Spinal cord (tissue), 10 donors: ENCODE measurements around the gene RBP3. TPM values are rescaled to one million over a fixed set of nuclear protein-coding genes. Genes with fewer than 3 reads are reported as not detected.

Experiments used
- DNase-seq, 6 donors: peaks; one replicate each; pipeline versions ENCODE4 v3.0.0 to v3.0.0-alpha.2; 2013 to 2015; ENCODE audit warnings: low spot score in 6 of 6, low read depth in 4 of 6
- H3K27ac ChIP-seq: one replicate; pipeline ENCODE4 v1.5.1; 2013; ENCODE audit warnings: low read depth, low read length, control low read depth
- H3K27me3 ChIP-seq: one replicate; pipeline ENCODE4 v1.6.1; 2013; ENCODE audit warnings: low read length; ENCODE audit not compliant: control insufficient read depth, insufficient read depth
- H3K36me3 ChIP-seq: one replicate; pipeline ENCODE4 v1.6.1; 2013; ENCODE audit warnings: low read length; ENCODE audit not compliant: control insufficient read depth, insufficient read depth
- H3K4me1 ChIP-seq: one replicate; pipeline ENCODE4 v1.6.1; 2013; ENCODE audit warnings: low read length; ENCODE audit not compliant: control insufficient read depth, insufficient read depth
- H3K4me3 ChIP-seq: one replicate; pipeline ENCODE4 v1.5.1; 2013; ENCODE audit warnings: low read depth, low read length, control low read depth
- H3K9me3 ChIP-seq: one replicate; pipeline ENCODE4 v1.6.1; 2013; ENCODE audit warnings: low read length; ENCODE audit not compliant: control insufficient read depth, insufficient read depth
- WGBS: methylation state at CpG from one replicate; pipeline ENCODE4 v1.1.5; 2013; ENCODE audit warnings: missing lambda C conversion rate; ENCODE audit not compliant: insufficient coverage; 5-methylcytosine and 5-hydroxymethylcytosine counted together
- polyA plus RNA-seq, 2 donors: library from polyadenylated mRNA; unstranded; fragments of 120-200 nt; gene quantifications; one replicate each; pipeline ENCODE4 v1.2.1, GENCODE V29; 2013; ENCODE audit not compliant: insufficient read length in 2 of 2
- total RNA-seq, 2 donors: library from RNA; depleted of rRNA in 1 of 2; stranded (reverse); fragments of 120-200 nt in 1 of 2; fragments of >200 nt in 1 of 2; gene quantifications; one replicate each; pipeline versions ENCODE4 v1.2.3 to v1.2.4, GENCODE V29; 2013 to 2014
- donor health status: healthy.

RBP3 gene
- total and polyA plus RNA-seq, 4 donors, result 0.29 to 0.41 TPM; not detected in 2

DNA sequence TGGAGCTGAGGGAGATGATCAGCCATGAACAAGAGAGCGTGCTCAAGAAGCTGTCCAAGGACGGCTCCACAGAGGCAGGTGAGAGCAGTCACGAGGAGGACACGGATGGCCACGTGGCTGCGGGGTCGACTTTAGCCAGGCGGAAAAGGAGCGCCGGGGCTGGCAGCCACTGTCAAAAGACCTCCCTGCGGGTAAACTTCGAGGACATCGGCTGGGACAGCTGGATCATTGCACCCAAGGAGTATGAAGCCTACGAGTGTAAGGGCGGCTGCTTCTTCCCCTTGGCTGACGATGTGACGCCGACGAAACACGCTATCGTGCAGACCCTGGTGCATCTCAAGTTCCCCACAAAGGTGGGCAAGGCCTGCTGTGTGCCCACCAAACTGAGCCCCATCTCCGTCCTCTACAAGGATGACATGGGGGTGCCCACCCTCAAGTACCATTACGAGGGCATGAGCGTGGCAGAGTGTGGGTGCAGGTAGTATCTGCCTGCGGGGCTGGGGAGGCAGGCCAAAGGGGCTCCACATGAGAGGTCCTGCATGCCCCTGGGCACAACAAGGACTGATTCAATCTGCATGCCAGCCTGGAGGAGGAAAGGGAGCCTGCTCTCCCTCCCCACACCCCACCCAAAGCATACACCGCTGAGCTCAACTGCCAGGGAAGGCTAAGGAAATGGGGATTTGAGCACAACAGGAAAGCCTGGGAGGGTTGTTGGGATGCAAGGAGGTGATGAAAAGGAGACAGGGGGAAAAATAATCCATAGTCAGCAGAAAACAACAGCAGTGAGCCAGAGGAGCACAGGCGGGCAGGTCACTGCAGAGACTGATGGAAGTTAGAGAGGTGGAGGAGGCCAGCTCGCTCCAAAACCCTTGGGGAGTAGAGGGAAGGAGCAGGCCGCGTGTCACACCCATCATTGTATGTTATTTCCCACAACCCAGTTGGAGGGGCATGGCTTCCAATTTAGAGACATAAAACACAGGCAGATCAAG, 22.6 kb upstream of the RBP3 start:
- 95% methylated on average over 24 of the region's 30 CpGs for WGBS
- DNase-seq, result no peak

DNA sequence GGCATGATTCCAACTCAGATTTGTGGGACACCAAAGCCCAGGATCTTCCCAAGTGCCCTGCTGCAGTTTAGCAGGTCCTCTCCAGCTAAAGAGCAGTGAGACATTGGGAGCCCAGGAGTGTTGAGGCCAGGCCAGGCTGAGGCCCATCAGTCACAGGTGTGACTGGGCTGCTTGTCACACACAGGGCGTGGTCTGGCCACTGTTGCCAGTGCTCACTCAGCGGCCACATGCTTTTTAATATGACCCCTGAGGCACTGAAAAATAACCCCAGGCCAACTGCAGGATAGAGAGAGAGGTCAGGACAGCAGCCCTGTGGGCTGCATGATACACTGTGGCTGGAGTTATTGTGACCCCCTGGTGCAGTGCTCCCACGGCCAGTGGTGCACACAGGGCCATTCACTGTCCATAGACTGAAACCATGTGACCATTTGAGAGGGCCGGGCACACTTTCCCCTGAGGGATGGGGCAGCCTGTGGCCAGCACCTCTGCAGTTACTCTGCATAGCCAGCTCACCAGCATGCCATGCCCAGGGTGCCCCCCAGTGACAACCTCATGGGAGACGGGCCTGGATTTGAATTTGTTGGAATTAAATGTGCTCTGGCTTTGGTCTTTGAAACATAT, 21.7 kb upstream of the RBP3 start:
- no peaks in the 10 kb centered on the region for H3K9me3 ChIP-seq
- H3K4me1 ChIP-seq, result peaks cover 12% of the 10 kb centered on the region
- H3K36me3 ChIP-seq, result no peaks in the 10 kb centered on the region
- no peaks in the 10 kb centered on the region for H3K27me3 ChIP-seq
- H3K27ac ChIP-seq, result no peak overlapping the region
- 65% methylated on average over 5 of the region's 5 CpGs for WGBS
- no peak overlapping the region for H3K4me3 ChIP-seq
- no peak for DNase-seq

More for the DNA sequence above, 22.6 kb upstream of the RBP3 start:
- peaks cover 12% of the 10 kb centered on the region for H3K4me1 ChIP-seq
- H3K27me3 ChIP-seq, result no peaks in the 10 kb centered on the region
- H3K27ac ChIP-seq, result no peak overlapping the region
- no peaks in the 10 kb centered on the region for H3K9me3 ChIP-seq
- H3K36me3 ChIP-seq, result no peaks in the 10 kb centered on the region
- no peak overlapping the region for H3K4me3 ChIP-seq

DNA sequence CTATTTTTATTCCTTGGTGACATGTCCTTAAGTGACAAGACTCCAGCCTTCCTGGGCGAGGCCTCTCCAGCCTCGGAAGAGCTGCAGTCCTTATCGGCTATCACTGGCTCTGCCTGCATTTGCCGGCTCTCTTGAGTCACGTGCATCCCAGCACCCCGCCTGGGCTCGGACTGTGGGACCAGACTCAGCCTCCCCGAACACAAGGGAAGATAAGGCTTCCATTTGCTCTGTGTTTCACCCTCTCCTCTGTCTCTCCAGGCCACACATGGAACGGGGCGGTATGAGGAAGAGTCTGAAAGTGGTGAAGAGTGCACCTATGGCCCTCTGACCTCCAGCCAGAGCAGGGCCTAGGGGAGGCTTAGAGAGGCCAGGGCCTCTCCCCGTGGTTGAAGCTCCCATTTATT, 21.2 kb upstream of the RBP3 start:
- no peak overlapping the region for H3K4me3 ChIP-seq
- H3K36me3 ChIP-seq, result no peaks in the 10 kb centered on the region
- no peaks in the 10 kb centered on the region for H3K9me3 ChIP-seq
- H3K27me3 ChIP-seq, result no peaks in the 10 kb centered on the region
- H3K4me1 ChIP-seq, result peaks cover 9% of the 10 kb centered on the region
- WGBS, result 88% methylated on average over 5 of the region's 11 CpGs
- DNase-seq, result no peak
- no peak overlapping the region for H3K27ac ChIP-seq

DNA sequence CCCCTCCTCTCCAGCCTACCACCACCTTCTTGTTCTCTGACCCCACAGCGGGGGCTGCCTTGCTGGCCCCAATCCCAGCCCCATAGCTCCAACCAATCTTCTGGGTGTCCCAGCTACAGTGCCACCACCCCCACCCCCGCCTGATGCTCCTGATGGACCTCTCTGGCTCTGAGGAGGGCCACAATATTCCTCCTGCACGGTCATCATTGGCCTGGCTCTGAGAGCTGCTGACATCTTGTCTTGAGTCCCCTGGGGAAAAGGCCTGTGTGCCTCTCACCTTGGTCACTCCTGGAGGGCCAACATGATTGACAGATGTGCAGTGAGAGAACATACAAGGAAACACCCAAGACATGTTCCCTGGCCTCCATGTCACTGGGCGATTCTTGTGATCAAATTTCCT, 18.3 kb upstream of the RBP3 start:
- no peak overlapping the region for H3K27ac ChIP-seq
- DNase-seq, result no peak
- H3K36me3 ChIP-seq, result no peaks in the 10 kb centered on the region
- WGBS, result 86% methylated on average over 3 of the region's 4 CpGs
- no peak overlapping the region for H3K4me3 ChIP-seq
- H3K27me3 ChIP-seq, result no peaks in the 10 kb centered on the region
- H3K9me3 ChIP-seq, result no peaks in the 10 kb centered on the region
- no peaks in the 10 kb centered on the region for H3K4me1 ChIP-seq

DNA sequence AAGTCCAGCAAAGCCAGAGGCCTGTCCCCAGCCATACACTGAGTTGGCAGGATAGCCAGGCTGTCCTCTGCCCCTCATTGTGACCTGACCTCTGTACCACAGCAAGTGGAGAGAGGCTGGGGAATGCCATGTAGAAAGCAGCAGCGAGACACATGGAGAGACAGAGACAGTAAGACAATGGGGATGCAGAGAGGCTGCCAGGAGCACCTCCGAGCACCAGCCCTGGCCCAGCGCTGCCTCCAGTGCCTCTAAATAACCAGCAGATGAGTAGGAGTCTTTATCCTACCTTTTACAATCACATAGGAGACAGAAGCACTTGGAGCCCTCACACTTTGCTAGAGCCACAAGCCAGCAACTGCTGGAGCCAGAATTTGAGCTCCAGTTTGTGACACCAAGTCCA, 17.8 kb upstream of the RBP3 start:
- H3K27ac ChIP-seq, result no peak overlapping the region
- no peaks in the 10 kb centered on the region for H3K9me3 ChIP-seq
- DNase-seq, result no peak
- no peaks in the 10 kb centered on the region for H3K27me3 ChIP-seq
- 83% methylated on average over 3 of the region's 3 CpGs for WGBS
- no peaks in the 10 kb centered on the region for H3K36me3 ChIP-seq
- H3K4me3 ChIP-seq, result no peak overlapping the region
- no peaks in the 10 kb centered on the region for H3K4me1 ChIP-seq

DNA sequence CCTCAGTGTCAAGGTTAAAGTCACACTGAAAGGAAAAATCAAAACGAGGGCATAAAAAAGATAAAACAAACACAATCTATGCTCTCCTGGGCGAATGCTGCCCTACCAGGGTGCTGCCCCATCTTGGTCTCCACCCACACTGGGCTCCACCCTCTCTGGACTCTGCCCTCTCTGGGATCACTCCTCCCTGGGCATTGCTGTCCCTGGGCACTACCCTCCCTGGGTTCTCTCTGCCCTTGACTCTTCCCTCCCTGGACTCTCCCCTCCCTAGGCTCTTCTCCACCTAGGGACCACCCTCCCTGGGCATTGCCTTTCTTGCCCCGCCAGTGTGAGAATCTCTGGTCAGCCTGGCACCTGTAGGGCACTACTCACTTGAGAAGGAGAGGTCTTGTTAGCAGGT, 17.4 kb upstream of the RBP3 start:
- WGBS, result 90% methylated on average over 2 of the region's 3 CpGs

DNA sequence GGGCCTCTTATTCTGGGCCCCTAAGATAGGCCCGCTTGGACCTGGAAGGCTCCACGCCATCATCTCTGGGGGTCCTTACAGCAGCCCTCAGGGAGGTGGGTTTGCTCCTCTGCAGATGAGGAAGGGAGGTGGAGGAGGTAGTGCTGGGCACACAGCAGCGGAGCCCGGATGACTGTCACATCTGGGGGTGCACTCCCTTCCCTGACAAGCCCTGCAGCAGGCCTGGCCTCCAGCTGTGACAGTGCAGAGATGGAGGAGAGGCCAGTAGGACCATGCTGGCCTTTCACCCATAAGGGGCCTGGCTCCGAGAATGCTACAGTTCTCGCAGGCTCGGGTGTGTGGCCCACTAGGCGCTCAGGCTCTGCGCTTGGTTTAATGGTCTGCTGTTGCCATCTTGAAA, 16.7 kb upstream of the RBP3 start:
- no peak overlapping the region for H3K27ac ChIP-seq
- DNase-seq, result no peak
- 95% methylated on average over 9 of the region's 9 CpGs for WGBS

More for the DNA sequence above, 17.4 kb upstream of the RBP3 start:
- no peaks in the 10 kb centered on the region for H3K36me3 ChIP-seq
- no peaks in the 10 kb centered on the region for H3K4me1 ChIP-seq
- DNase-seq, result no peak
- H3K9me3 ChIP-seq, result no peaks in the 10 kb centered on the region
- no peaks in the 10 kb centered on the region for H3K27me3 ChIP-seq
- H3K27ac ChIP-seq, result no peak overlapping the region
- no peak overlapping the region for H3K4me3 ChIP-seq

DNA sequence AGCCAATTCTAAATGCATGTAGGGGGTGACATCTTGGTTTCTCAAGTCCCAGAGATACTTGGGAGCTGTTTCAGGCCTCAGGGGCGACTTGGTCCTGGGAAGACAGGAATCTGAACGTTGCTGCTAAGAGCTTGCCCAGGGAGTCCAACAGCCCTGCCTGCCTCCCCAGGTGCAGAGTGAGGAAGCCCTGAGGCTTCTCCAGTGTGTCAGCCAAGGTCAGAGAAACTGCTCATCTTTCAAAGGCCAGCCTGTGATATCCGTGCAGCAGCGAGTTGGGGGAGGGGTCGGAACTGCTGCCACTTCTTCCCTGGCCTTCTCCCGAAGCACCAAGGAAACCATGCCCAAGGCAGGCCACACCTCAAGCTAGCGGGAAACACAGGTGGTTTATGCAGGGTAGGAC, 16.2 kb upstream of the RBP3 start:
- WGBS, result 84% methylated on average over 7 of the region's 7 CpGs

More for the DNA sequence above, 16.7 kb upstream of the RBP3 start:
- Histone ChIP-seq H3K36me3 (no peaks in the 10 kb centered on the region), H3K4me3 (no peak overlapping the region), H3K27me3 (no peaks in the 10 kb centered on the region), H3K9me3 (no peaks in the 10 kb centered on the region), H3K4me1 (no peaks in the 10 kb centered on the region)

DNA sequence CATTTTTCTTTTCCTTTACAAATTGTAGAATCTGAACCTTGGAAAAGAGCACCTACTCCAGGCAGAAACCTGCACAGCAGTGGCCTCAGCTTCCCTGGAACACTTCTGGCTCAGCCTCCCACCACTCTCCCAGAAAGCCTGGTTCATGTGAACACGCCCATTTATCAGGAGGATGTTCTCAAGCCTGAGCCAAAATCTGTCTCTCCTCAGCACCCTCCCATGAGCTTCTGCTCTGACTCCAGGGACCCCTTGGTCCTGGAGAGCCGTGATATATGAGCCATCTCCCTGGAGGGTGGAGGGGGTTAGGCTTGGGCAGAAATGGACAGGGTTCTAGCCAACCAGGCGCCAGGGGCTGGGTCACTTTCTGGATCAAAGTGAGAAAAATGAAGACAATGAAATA, 15.8 kb upstream of the RBP3 start:
- no peak for DNase-seq
- Histone ChIP-seq H3K27ac (no peak overlapping the region), H3K27me3 (no peaks in the 10 kb centered on the region), H3K4me1 (no peaks in the 10 kb centered on the region), H3K36me3 (no peaks in the 10 kb centered on the region), H3K9me3 (no peaks in the 10 kb centered on the region), H3K4me3 (no peak overlapping the region)
- 100% methylated on average over 1 of the region's 3 CpGs for WGBS

More for the DNA sequence above, 16.2 kb upstream of the RBP3 start:
- H3K4me1 ChIP-seq, result no peaks in the 10 kb centered on the region
- H3K27me3 ChIP-seq, result no peaks in the 10 kb centered on the region
- no peaks in the 10 kb centered on the region for H3K36me3 ChIP-seq
- H3K4me3 ChIP-seq, result no peak overlapping the region
- H3K9me3 ChIP-seq, result no peaks in the 10 kb centered on the region
- H3K27ac ChIP-seq, result no peak overlapping the region
- DNase-seq, result no peak
